Subcutaneous abdominal adipose tissue (tissue), 5 donors: ENCODE data around the gene FLNB.

Experiments
- H3K27ac ChIP-seq: one replicate; pipeline ENCODE4 v1.7.0; 2013; ENCODE audit warnings: low read depth, mild to moderate bottlenecking, inconsistent platforms, low read length, moderate library complexity
- H3K27me3 ChIP-seq, 5 donors: one replicate each; pipeline ENCODE4 v1.7.0; 2013; ENCODE audit warnings: low read length in 5 of 5, inconsistent platforms in 1 of 5; ENCODE audit not compliant: control insufficient read depth in 5 of 5, insufficient read depth in 4 of 5
- H3K36me3 ChIP-seq, 5 donors: one replicate each; pipeline ENCODE4 v1.7.0; 2013; ENCODE audit warnings: low read length in 5 of 5; ENCODE audit not compliant: control insufficient read depth in 5 of 5, insufficient read depth in 5 of 5
- H3K4me1 ChIP-seq, 5 donors: one replicate each; pipeline ENCODE4 v1.7.0; 2013; ENCODE audit warnings: low read length in 5 of 5, mild to moderate bottlenecking in 3 of 5, moderate library complexity in 1 of 5; ENCODE audit not compliant: control insufficient read depth in 5 of 5, insufficient read depth in 5 of 5
- H3K4me3 ChIP-seq, 5 donors: one replicate each; pipeline ENCODE4 v1.7.0; 2013; ENCODE audit warnings: low read length in 5 of 5, low read depth in 1 of 5
- H3K9ac ChIP-seq, 5 donors: one replicate each; pipeline ENCODE4 v1.7.0; 2013; ENCODE audit warnings: low read length in 5 of 5, mild to moderate bottlenecking in 4 of 5, moderate library complexity in 3 of 5
- H3K9me3 ChIP-seq, 5 donors: one replicate each; pipeline ENCODE4 v1.7.0; 2013; ENCODE audit warnings: low read length in 5 of 5; ENCODE audit not compliant: control insufficient read depth in 5 of 5
- donor health status: healthy.
- donor health status: healthy.
- donor health status: healthy.
- donor health status: healthy.
- donor health status: healthy.

Gene FLNB

GRCh38 chr3:57963811-57964346, 44.3 kb upstream of the FLNB start:
- Histone ChIP-seq H3K4me3 (no peak overlapping the region), H3K9me3 (no peaks in the 10 kb centered on the region), H3K27ac (no peak overlapping the region), H3K36me3 (no peaks in the 10 kb centered on the region), H3K9ac (no peak overlapping the region), H3K4me1 (peaks cover 6 to 28% (median 25%) of the 10 kb centered on the region in 5 donors), H3K27me3 (peaks cover 0 to 5% (median 0%) of the 10 kb centered on the region in 5 donors)

- H3K9me3 ChIP-seq, result no peaks in the 10 kb centered on the region
- no peaks in the 10 kb centered on the region for H3K27me3 ChIP-seq
- peaks cover 3 to 22% (median 8%) of the 10 kb centered on the region in 5 donors for H3K4me1 ChIP-seq
- no peak overlapping the region for H3K4me3 ChIP-seq
- no peaks in the 10 kb centered on the region for H3K36me3 ChIP-seq
- H3K27ac ChIP-seq, result no peak overlapping the region
- H3K9ac ChIP-seq, result no peak overlapping the region
Measured at GRCh38 chr3:57966829-57967228, 41.4 kb upstream of the FLNB start.

- Histone ChIP-seq H3K27ac (no peak overlapping the region), H3K9me3 (no peaks in the 10 kb centered on the region), H3K4me1 (peaks cover 3 to 29% (median 8%) of the 10 kb centered on the region in 5 donors), H3K4me3 (no peak overlapping the region), H3K36me3 (no peaks in the 10 kb centered on the region), H3K9ac (no peak overlapping the region), H3K27me3 (no peaks in the 10 kb centered on the region)
Measured at GRCh38 chr3:57967590-57967989, 40.6 kb upstream of the FLNB start.

GRCh38 chr3:57968501-57968900, 39.7 kb upstream of the FLNB start:
- Histone ChIP-seq H3K27me3 (no peaks in the 10 kb centered on the region), H3K4me3 (no peak overlapping the region), H3K9me3 (no peaks in the 10 kb centered on the region), H3K36me3 (no peaks in the 10 kb centered on the region), H3K9ac (no peak overlapping the region), H3K4me1 (peaks cover 3 to 35% (median 8%) of the 10 kb centered on the region in 5 donors), H3K27ac (no peak overlapping the region)

GRCh38 chr3:57971975-57972374, 36.2 kb upstream of the FLNB start:
- H3K36me3 ChIP-seq, result no peaks in the 10 kb centered on the region
- H3K9me3 ChIP-seq, result no peaks in the 10 kb centered on the region
- peaks cover 3 to 36% (median 5%) of the 10 kb centered on the region in 5 donors for H3K4me1 ChIP-seq
- H3K27me3 ChIP-seq, result no peaks in the 10 kb centered on the region
- H3K27ac ChIP-seq, result peak overlapping the region; percentile 37
- H3K9ac ChIP-seq, result no peak overlapping the region
- no peak overlapping the region for H3K4me3 ChIP-seq

- Histone ChIP-seq H3K36me3 (no peaks in the 10 kb centered on the region), H3K4me3 (no peak overlapping the region), H3K9ac (no peak overlapping the region), H3K27ac (peak overlapping the region; percentile 37), H3K4me1 (peaks cover 0 to 30% (median 2%) of the 10 kb centered on the region in 5 donors), H3K9me3 (no peaks in the 10 kb centered on the region), H3K27me3 (no peaks in the 10 kb centered on the region)
Measured at GRCh38 chr3:57972531-57973111, 35.6 kb upstream of the FLNB start.

- Histone ChIP-seq H3K36me3 (no peaks in the 10 kb centered on the region), H3K4me3 (no peak overlapping the region), H3K9me3 (no peaks in the 10 kb centered on the region), H3K27me3 (no peaks in the 10 kb centered on the region), H3K4me1 (peaks cover 0 to 32% (median 2%) of the 10 kb centered on the region in 5 donors), H3K27ac (no peak overlapping the region), H3K9ac (no peak overlapping the region)
Measured at GRCh38 chr3:57973715-57974477, 34.3 kb upstream of the FLNB start.

GRCh38 chr3:57974796-57975388, 33.3 kb upstream of the FLNB start:
- Histone ChIP-seq H3K27me3 (no peaks in the 10 kb centered on the region), H3K27ac (no peak overlapping the region), H3K9ac (no peak overlapping the region), H3K9me3 (no peaks in the 10 kb centered on the region), H3K4me1 (peaks cover 0 to 29% (median 2%) of the 10 kb centered on the region in 5 donors), H3K36me3 (no peaks in the 10 kb centered on the region), H3K4me3 (no peak overlapping the region)

- Histone ChIP-seq H3K4me3 (no peak overlapping the region), H3K36me3 (no peaks in the 10 kb centered on the region), H3K4me1 (peaks cover 0 to 25% (median 2%) of the 10 kb centered on the region in 5 donors), H3K27ac (no peak overlapping the region), H3K9me3 (no peaks in the 10 kb centered on the region), H3K9ac (no peak overlapping the region), H3K27me3 (no peaks in the 10 kb centered on the region)
Measured at GRCh38 chr3:57977818-57978235, 30.4 kb upstream of the FLNB start.

GRCh38 chr3:57978316-57978715, 29.9 kb upstream of the FLNB start:
- H3K36me3 ChIP-seq, result no peaks in the 10 kb centered on the region
- H3K27ac ChIP-seq, result no peak overlapping the region
- H3K4me1 ChIP-seq, result peaks cover 2 to 27% (median 6%) of the 10 kb centered on the region in 5 donors
- no peaks in the 10 kb centered on the region for H3K27me3 ChIP-seq
- H3K9me3 ChIP-seq, result no peaks in the 10 kb centered on the region
- H3K4me3 ChIP-seq, result no peak overlapping the region
- H3K9ac ChIP-seq, result no peak overlapping the region
